ENCODE results near the gene SLC25A39. TPM values are rescaled to one million over a fixed set of nuclear protein-coding genes. Genes with fewer than 3 reads are reported as not detected.
A peak's percentile ranks its signal among the peaks of the same experiment; 100 is the strongest.

SLC25A39 gene
- total and polyA plus RNA-seq, 2 of the 13 experiments (the other 11 are each of a cell fraction or from before 2014, with no cell fraction given): 144 to 151 TPM

- TF ChIP-seq, protein P1, sequence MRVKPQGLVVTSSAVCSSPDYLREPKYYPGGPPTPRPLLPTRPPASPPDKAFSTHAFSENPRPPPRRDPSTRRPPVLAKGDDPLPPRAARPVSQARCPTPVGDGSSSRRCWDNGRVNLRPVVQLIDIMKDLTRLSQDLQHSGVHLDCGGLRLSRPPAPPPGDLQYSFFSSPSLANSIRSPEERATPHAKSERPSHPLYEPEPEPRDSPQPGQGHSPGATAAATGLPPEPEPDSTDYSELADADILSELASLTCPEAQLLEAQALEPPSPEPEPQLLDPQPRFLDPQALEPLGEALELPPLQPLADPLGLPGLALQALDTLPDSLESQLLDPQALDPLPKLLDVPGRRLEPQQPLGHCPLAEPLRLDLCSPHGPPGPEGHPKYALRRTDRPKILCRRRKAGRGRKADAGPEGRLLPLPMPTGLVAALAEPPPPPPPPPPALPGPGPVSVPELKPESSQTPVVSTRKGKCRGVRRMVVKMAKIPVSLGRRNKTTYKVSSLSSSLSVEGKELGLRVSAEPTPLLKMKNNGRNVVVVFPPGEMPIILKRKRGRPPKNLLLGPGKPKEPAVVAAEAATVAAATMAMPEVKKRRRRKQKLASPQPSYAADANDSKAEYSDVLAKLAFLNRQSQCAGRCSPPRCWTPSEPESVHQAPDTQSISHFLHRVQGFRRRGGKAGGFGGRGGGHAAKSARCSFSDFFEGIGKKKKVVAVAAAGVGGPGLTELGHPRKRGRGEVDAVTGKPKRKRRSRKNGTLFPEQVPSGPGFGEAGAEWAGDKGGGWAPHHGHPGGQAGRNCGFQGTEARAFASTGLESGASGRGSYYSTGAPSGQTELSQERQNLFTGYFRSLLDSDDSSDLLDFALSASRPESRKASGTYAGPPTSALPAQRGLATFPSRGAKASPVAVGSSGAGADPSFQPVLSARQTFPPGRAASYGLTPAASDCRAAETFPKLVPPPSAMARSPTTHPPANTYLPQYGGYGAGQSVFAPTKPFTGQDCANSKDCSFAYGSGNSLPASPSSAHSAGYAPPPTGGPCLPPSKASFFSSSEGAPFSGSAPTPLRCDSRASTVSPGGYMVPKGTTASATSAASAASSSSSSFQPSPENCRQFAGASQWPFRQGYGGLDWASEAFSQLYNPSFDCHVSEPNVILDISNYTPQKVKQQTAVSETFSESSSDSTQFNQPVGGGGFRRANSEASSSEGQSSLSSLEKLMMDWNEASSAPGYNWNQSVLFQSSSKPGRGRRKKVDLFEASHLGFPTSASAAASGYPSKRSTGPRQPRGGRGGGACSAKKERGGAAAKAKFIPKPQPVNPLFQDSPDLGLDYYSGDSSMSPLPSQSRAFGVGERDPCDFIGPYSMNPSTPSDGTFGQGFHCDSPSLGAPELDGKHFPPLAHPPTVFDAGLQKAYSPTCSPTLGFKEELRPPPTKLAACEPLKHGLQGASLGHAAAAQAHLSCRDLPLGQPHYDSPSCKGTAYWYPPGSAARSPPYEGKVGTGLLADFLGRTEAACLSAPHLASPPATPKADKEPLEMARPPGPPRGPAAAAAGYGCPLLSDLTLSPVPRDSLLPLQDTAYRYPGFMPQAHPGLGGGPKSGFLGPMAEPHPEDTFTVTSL (CRISPR knock-in tag; IDR thresholded peaks at IDR 0.05; ENCODE audit: borderline replicate concordance): no peak
- TF ChIP-seq CHD2 (IDR thresholded peaks at IDR 0.05; ENCODE audit: low read depth, low read length) (no peak), ZBTB40 (IDR thresholded peaks at IDR 0.05) (no peak), ZBTB40 (CRISPR knock-in tag; IDR thresholded peaks at IDR 0.05) (0 out of 2 replicates have a peak, but pooled peaks have one; percentile 6), TBX2 (CRISPR knock-in tag; IDR thresholded peaks at IDR 0.05; ENCODE audit: borderline replicate concordance) (0 out of 2 replicates have a peak, but pooled peaks have one; percentile 24), ETV6 (CRISPR knock-in tag; conservative IDR thresholded peaks at IDR 0.05) (peak; percentile 99), ARNT (IDR thresholded peaks at IDR 0.05) (no peak), KMT2A (CRISPR knock-in tag; IDR thresholded peaks at IDR 0.05) (peak; percentile 17; the same call in 1 of the 2 replicates), XRCC5 (optimal IDR thresholded peaks at IDR 0.05; ENCODE audit: low read length) (peak; percentile 68), ZNF652 (CRISPR knock-in tag; IDR thresholded peaks at IDR 0.05; ENCODE audit: borderline replicate concordance, low read depth) (no peak), TGIF2 (CRISPR knock-in tag; IDR thresholded peaks at IDR 0.05) (peak; percentile 55; the same call in 1 of the 2 replicates), POLR2AphosphoS2 (IDR thresholded peaks at IDR 0.05; ENCODE audit: low read depth, low read length) (no peak), MXD4 (CRISPR knock-in tag; IDR thresholded peaks at IDR 0.05) (no peak; the same call in 1 of the 2 replicates), PCBP1 (IDR thresholded peaks at IDR 0.05; ENCODE audit: borderline replicate concordance, low read depth, low read length) (no peak), ZNF619 (CRISPR knock-in tag; IDR thresholded peaks at IDR 0.05) (peak; percentile 74; the same call in 1 of the 2 replicates), ZNF775 (CRISPR knock-in tag; IDR thresholded peaks at IDR 0.05; ENCODE audit: borderline replicate concordance) (no peak)
These were observed 20.9 kb upstream of the SLC25A39 start (continued) for GRCh38 chr17:44345454-44346026.
